CD4-positive, alpha-beta T cell treated with Interleukin-1 beta for 1 hour (primary cell): ENCODE data around the gene SH3BGR.

Experiments used
- DNase-seq, 2 donors: peaks; one replicate each; pipeline ENCODE4 v3.0.0-alpha.2; 2020 to 2022

The SH3BGR gene

DNA sequence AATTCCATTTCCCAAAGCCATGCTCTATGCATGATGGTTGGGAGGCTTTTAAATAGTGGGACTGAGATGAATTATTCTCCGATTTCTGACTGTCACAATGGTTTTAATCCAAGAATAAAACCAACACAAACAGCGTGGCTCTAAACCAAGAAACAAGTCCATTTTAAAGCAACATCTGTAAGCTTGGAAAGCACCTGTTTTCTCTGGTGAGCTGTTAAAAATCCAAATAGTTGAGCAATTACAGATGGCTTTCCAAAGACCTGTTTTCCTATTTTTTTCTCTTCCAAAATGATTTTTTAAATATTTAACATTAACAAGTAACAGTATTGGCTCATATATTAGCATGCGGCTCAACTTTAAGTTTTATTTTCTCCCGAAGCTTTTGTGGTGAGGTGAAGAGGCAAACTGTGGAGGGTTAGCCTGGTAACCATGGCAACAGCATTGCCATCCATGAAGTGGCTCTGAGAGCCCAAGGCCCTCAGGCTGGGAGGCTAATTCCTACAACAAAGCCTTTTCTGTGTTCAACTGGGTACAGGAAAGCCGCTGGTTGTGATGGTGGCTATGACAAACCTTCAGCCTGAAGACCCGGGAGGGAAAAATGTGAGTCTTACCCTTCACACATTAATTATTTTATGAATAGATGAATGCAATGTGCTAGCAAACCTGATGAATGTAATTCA, 104.3 kb downstream of the SH3BGR start:
- no peak for DNase-seq

GRCh38 chr21:39559511-39559910, 107.7 kb downstream of the SH3BGR start:
- no peak for DNase-seq

DNA sequence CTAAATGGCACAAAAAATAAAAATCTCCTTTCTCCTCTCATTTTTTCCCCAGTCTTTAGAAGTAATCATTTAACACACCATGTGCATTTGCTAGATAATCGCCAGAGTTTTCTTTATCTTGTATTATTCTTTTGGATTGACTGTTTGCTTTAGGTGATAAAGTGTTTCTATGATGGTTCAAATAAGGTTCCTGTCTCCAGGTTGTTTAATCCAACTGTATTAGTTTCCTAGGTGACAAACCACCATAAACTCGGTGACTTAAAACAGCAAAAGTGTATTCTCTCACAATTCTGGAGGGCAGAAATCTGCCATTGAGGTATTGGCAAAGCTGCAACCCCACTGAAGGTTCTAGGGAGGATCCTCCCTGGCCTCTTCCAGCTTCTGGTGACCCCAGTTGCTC, 109.4 kb downstream of the SH3BGR start:
- no peak for DNase-seq

- no peak for DNase-seq
These were observed 111.3 kb downstream of the SH3BGR start for GRCh38 chr21:39562791-39563770.

DNA sequence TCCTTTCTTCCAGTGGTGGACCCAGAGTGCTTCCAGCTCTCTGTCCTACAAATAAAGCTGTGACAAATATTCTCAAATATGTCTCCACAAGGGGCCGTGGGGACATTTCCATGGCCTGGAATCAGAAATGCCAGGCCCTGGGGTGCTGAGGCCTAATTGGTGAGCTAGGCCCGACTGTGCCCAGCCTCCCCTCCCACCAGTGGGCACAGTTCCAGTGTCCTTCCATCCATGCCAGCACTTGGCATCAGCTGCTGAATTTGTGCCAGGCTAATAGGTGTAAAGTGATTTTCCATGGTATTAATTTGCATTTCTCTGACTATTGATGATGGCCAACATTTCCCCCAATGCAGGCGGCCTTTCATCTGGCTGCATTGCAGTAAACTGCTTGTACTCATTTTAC, 112.4 kb downstream of the SH3BGR start:
- DNase-seq, result no peak
